ENCODE measurements around the gene ACADVL.

DNA sequence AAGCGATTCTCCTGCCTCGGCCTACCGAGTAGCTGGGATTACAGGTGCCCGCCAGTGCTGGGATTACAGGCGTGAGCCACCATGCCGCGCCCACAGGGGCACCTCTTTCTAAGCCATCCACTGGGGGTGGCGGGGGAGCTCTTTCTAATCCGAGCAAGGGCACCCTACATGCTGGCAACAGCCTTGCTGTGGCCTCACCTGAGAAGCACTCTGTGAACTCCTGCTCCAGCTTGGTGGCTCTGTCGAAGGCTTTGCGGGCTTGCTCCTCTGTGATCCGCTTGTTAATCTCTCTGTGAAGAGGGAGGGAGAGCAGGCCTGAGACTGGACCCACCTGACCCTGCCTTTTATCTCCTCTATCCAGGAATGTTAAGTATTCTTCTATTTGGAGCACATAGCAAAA, 28.7 kb upstream of the ACADVL start:
- TF ChIP-seq, protein P1, sequence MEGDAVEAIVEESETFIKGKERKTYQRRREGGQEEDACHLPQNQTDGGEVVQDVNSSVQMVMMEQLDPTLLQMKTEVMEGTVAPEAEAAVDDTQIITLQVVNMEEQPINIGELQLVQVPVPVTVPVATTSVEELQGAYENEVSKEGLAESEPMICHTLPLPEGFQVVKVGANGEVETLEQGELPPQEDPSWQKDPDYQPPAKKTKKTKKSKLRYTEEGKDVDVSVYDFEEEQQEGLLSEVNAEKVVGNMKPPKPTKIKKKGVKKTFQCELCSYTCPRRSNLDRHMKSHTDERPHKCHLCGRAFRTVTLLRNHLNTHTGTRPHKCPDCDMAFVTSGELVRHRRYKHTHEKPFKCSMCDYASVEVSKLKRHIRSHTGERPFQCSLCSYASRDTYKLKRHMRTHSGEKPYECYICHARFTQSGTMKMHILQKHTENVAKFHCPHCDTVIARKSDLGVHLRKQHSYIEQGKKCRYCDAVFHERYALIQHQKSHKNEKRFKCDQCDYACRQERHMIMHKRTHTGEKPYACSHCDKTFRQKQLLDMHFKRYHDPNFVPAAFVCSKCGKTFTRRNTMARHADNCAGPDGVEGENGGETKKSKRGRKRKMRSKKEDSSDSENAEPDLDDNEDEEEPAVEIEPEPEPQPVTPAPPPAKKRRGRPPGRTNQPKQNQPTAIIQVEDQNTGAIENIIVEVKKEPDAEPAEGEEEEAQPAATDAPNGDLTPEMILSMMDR (IDR thresholded peaks at IDR 0.05): no peak
- TF ChIP-seq POLR2A (IDR thresholded peaks at IDR 0.05): no peak
